PC-3 (cell line): ENCODE data around the gene WWP2.

ENCODE experiments used
- CTCF ChIP-seq: fragments of 300-600 bp; sonication (generic); conservative IDR thresholded peaks from 2 replicates; pipeline ENCODE4 v1.5.1; 2017; ENCODE audit warnings: antibody characterized with exemption, low read depth, mild to moderate bottlenecking, low read length
- EZH2 ChIP-seq: fragments of 300-600 bp; sonication (generic); IDR thresholded peaks from one replicate; pipeline ENCODE4 v1.6.1; 2017; ENCODE audit warnings: antibody characterized with exemption, mild to moderate bottlenecking, low read length; ENCODE audit not compliant: unreplicated experiment

GRCh38 chr16:69771651-69771967 lies 9.5 kb downstream of the WWP2 start:
- TF ChIP-seq CTCF = no peak
- no peak for TF ChIP-seq EZH2
